HepG2 (cell line): Measurements from ENCODE around the gene MAN1A1.
"Not testable (repeated sequence)": the region's sequence is repeated elsewhere in the genome, so short reads cannot be mapped to it uniquely, and the experiment has no call there.

ENCODE experiments used
- ARID4A ChIP-seq: sonication (generic); formaldehyde crosslinking; IDR thresholded peaks from 2 replicates; pipeline ENCODE4 v1.5.0; 2020; ENCODE audit warnings: mild to moderate bottlenecking, missing genetic modification reagents, borderline replicate concordance
- MEIS2 ChIP-seq: sonication (generic); formaldehyde crosslinking; IDR thresholded peaks from 2 replicates; pipeline ENCODE4 v1.9.0; 2021; ENCODE audit warnings: mild to moderate bottlenecking, missing genetic modification reagents
- NFE2L2 ChIP-seq: fragments of 150-350 bp; IDR thresholded peaks from 2 replicates; pipeline ENCODE4 v1.6.1; 2014; ENCODE audit warnings: low read length

- not testable (repeated sequence) for TF ChIP-seq MEIS2; ARID4A (CRISPR knock-in tag); NFE2L2
These were observed 27.5 kb upstream of the MAN1A1 start for GRCh38 chr6:119377043-119377442.
